GM23338 (cell line): ENCODE data around the gene COL4A2. TPM values are rescaled to one million over a fixed set of nuclear protein-coding genes. Genes with fewer than 3 reads are reported as not detected.

Source experiments
- ATAC-seq: fragments of 200-7000 bp; cut with Tn5 transposase; 3 replicates; pipeline ENCODE4 v1.9.1; 2020
- DNase-seq: peaks from one replicate; pipeline ENCODE4 v3.0.0-alpha.2; 2015; ENCODE audit warnings: low spot score
- H2AFZ ChIP-seq: fragments of 200-600 bp; sonication (generic); 2 replicates; pipeline ENCODE4 v1.8.0; 2016; ENCODE audit warnings: antibody characterized with exemption, mild to moderate bottlenecking, moderate library complexity
- H3F3A ChIP-seq: fragments of 200-600 bp; sonication (generic); replicated peaks from 2 replicates; pipeline ENCODE4 v1.8.0; 2017; ENCODE audit warnings: antibody characterized with exemption, mixed run types, low read depth
- H3K27ac ChIP-seq: fragments of 200-600 bp; sonication (generic); 2 replicates; pipeline ENCODE4 v1.6.1; 2016; ENCODE audit warnings: low read depth
- H3K27me3 ChIP-seq: fragments of 200-600 bp; sonication (generic); 2 replicates; pipeline ENCODE4 v1.8.0; 2016; ENCODE audit warnings: mild to moderate bottlenecking, mixed run types, moderate library complexity; ENCODE audit not compliant: insufficient read depth
- H3K36me3 ChIP-seq: fragments of 200-600 bp; sonication (generic); 2 replicates; pipeline ENCODE4 v1.8.0; 2016; ENCODE audit warnings: mild to moderate bottlenecking; ENCODE audit not compliant: insufficient read depth
- H3K4me1 ChIP-seq: fragments of 200-600 bp; sonication (generic); 2 replicates; pipeline ENCODE4 v1.8.0; 2016; ENCODE audit warnings: mild to moderate bottlenecking, moderate library complexity; ENCODE audit not compliant: insufficient read depth
- H3K4me2 ChIP-seq: fragments of 200-600 bp; sonication (generic); 2 replicates; pipeline ENCODE4 v1.7.1; 2017; ENCODE audit warnings: mixed run types
- H3K4me3 ChIP-seq: fragments of 200-600 bp; sonication (generic); 2 replicates; pipeline ENCODE4 v1.6.1; 2016; ENCODE audit warnings: mixed run types
- H3K79me2 ChIP-seq: fragments of 200-600 bp; sonication (generic); replicated peaks from 2 replicates; pipeline ENCODE4 v1.8.0; 2017; ENCODE audit warnings: mild to moderate bottlenecking; ENCODE audit not compliant: insufficient read depth
- H3K9me2 ChIP-seq: fragments of 200-600 bp; sonication (generic); 2 replicates; pipeline ENCODE4 v1.8.0; 2017; ENCODE audit not compliant: insufficient read depth
- H4K20me1 ChIP-seq: fragments of 200-600 bp; sonication (generic); replicated peaks from 2 replicates; pipeline ENCODE4 v1.8.0; 2017; ENCODE audit warnings: mild to moderate bottlenecking; ENCODE audit not compliant: insufficient read depth
- H3K27ac Mint-ChIP-seq: 2 replicates; pipeline ENCODE4 v1.8.0; 2020; ENCODE audit warnings: inconsistent platforms, mild to moderate bottlenecking, moderate library complexity, mixed read lengths
- H3K27me3 Mint-ChIP-seq: 3 replicates; pipeline ENCODE4 v1.8.0; 2022; ENCODE audit warnings: low read depth, mild to moderate bottlenecking, moderate library complexity, mixed read lengths, inconsistent platforms; ENCODE audit not compliant: insufficient read depth, poor library complexity
- H3K36me3 Mint-ChIP-seq: 3 replicates; pipeline ENCODE4 v1.8.0; 2021; ENCODE audit warnings: low read depth, mild to moderate bottlenecking, inconsistent platforms, moderate library complexity, mixed read lengths
- H3K4me1 Mint-ChIP-seq: 3 replicates; pipeline ENCODE4 v1.8.0; 2020; ENCODE audit warnings: mild to moderate bottlenecking, inconsistent platforms, mixed read lengths
- H3K4me3 Mint-ChIP-seq: 3 replicates; pipeline ENCODE4 v1.8.0; 2021; ENCODE audit warnings: moderate library complexity, mild to moderate bottlenecking, inconsistent platforms, mixed read lengths
- H3K9me3 Mint-ChIP-seq: 3 replicates; pipeline ENCODE4 v1.8.0; 2020; ENCODE audit warnings: moderate library complexity, mild to moderate bottlenecking, inconsistent platforms, mixed read lengths
- CREB1 ChIP-seq: fragments of 250-450 bp; sonication (Bioruptor Pico); IDR thresholded peaks from 2 replicates; pipeline ENCODE4 v1.5.0; 2020; ENCODE audit warnings: low read depth, mild to moderate bottlenecking, moderate library complexity
- EZH2 ChIP-seq: fragments of 200-600 bp; sonication (generic); IDR thresholded peaks from one replicate; pipeline ENCODE4 v1.8.0; 2017; ENCODE audit warnings: antibody characterized with exemption, mild to moderate bottlenecking, low read depth; ENCODE audit not compliant: unreplicated experiment
- EZH2phosphoT487 ChIP-seq: fragments of 200-600 bp; sonication (generic); IDR thresholded peaks from one replicate; pipeline ENCODE4 v1.8.1; 2018; ENCODE audit warnings: antibody characterized with exemption; ENCODE audit not compliant: unreplicated experiment
- JUNB ChIP-seq: IDR thresholded peaks from one replicate; pipeline ENCODE4 v1.6.1; 2016; ENCODE audit warnings: antibody characterized with exemption; ENCODE audit not compliant: unreplicated experiment
- NANOG ChIP-seq: IDR thresholded peaks from 2 replicates; pipeline ENCODE4 v1.6.1; 2016; ENCODE audit warnings: antibody characterized with exemption, borderline replicate concordance
- POLR2AphosphoS5 ChIP-seq: IDR thresholded peaks from 2 replicates; pipeline ENCODE4 v1.6.1; 2016; ENCODE audit warnings: antibody characterized with exemption, low read depth
- STAT1 ChIP-seq: IDR thresholded peaks from one replicate; pipeline ENCODE4 v1.6.1; 2016; ENCODE audit warnings: antibody characterized with exemption; ENCODE audit not compliant: unreplicated experiment
- ZNF114 ChIP-seq: fragments of 250-450 bp; sonication (Bioruptor Pico); IDR thresholded peaks from 2 replicates; pipeline ENCODE4 v1.5.0; 2020; ENCODE audit warnings: mild to moderate bottlenecking, moderate library complexity
- ZNF331 ChIP-seq: fragments of 250-450 bp; sonication (Bioruptor Pico); IDR thresholded peaks from 2 replicates; pipeline ENCODE4 v1.5.0; 2020; ENCODE audit warnings: low read depth, mild to moderate bottlenecking, moderate library complexity
- polyA plus RNA-seq: library from polyadenylated mRNA; unstranded; fragments of >200 nt; fragmentation: Nextera tagmentation; extraction: Ambion mirVana; gene quantifications from 2 replicates; pipeline ENCODE4 v1.2.1, GENCODE V29; 2016
- total RNA-seq: library from RNA; depleted of rRNA; stranded (reverse); fragments of >200 nt; shearing (Covaris generic); gene quantifications from 2 replicates; pipeline ENCODE4 v1.2.3, GENCODE V29; 2014
- TF ChIP-seq, protein P1 (sequence below): fragments of 250-450 bp; sonication (Bioruptor Pico); IDR thresholded peaks from 2 replicates; pipeline ENCODE4 v1.5.0; 2020; ENCODE audit warnings: mild to moderate bottlenecking, moderate library complexity
- TF ChIP-seq, protein P2 (sequence below), 2 experiments: fragments of 200-600 bp in 1 of 2; sonication (generic) in 1 of 2; conservative IDR thresholded peaks; 2 replicates each; pipeline versions ENCODE4 v1.5.1 to v1.6.1; 2016 to 2017; ENCODE audit warnings: antibody characterized with exemption in 2 of 2, low read depth in 2 of 2, mild to moderate bottlenecking in 2 of 2, moderate library complexity in 1 of 2
- TF ChIP-seq, protein P3 (sequence below): IDR thresholded peaks from one replicate; pipeline ENCODE4 v1.6.1; 2018; ENCODE audit warnings: antibody characterized with exemption; ENCODE audit not compliant: unreplicated experiment
- TF ChIP-seq, protein P4 (sequence below): IDR thresholded peaks from 2 replicates; pipeline ENCODE4 v1.6.1; 2016; ENCODE audit warnings: antibody characterized with exemption

The COL4A2 gene
- total and polyA plus RNA-seq, 2 experiments from 2014 or later, result 37.4 to 131 TPM

- H3K36me3 ChIP-seq, result no peaks in the 10 kb centered on the region
- H3K36me3 Mint-ChIP-seq, result peaks cover 36% of the 10 kb centered on the region
- no peak overlapping the region for H3K4me3 Mint-ChIP-seq
These were observed 172.6 kb downstream of the COL4A2 start for GRCh38 chr13:110479648-110480047.

More at GRCh38 chr13:110479648-110480047, 172.6 kb downstream of the COL4A2 start:
- Histone ChIP-seq H3K9me2 (no peaks in the 10 kb centered on the region; the same call in 1 of the 2 replicates), H3K27me3 (no peaks in the 10 kb centered on the region), H3F3A (0 out of 2 replicates have a peak, but pooled peaks cover 7% of the 10 kb centered on the region), H3K4me2 (no peak overlapping the region), H3K4me3 (no peak overlapping the region), H3K4me1 (peaks cover 4% of the 10 kb centered on the region; the same call in 1 of the 2 replicates), H3K79me2 (no peaks in the 10 kb centered on the region), H3K27ac (no peak overlapping the region), H4K20me1 (no peaks in the 10 kb centered on the region), H2AFZ (no peak overlapping the region)
- H3K27me3 Mint-ChIP-seq, result peaks cover 14% of the 10 kb centered on the region
- H3K9me3 Mint-ChIP-seq, result no peaks in the 10 kb centered on the region; the same call in 2 of the 3 replicates
- H3K4me1 Mint-ChIP-seq, result peaks cover 7% of the 10 kb centered on the region
- ATAC-seq, result peak; percentile 21; the same call in 2 of the 3 replicates
- H3K27ac Mint-ChIP-seq, result peak overlapping the region; percentile 62; the same call in 1 of the 2 replicates
- TF ChIP-seq POLR2AphosphoS5, result no peak
- TF ChIP-seq, protein P1, sequence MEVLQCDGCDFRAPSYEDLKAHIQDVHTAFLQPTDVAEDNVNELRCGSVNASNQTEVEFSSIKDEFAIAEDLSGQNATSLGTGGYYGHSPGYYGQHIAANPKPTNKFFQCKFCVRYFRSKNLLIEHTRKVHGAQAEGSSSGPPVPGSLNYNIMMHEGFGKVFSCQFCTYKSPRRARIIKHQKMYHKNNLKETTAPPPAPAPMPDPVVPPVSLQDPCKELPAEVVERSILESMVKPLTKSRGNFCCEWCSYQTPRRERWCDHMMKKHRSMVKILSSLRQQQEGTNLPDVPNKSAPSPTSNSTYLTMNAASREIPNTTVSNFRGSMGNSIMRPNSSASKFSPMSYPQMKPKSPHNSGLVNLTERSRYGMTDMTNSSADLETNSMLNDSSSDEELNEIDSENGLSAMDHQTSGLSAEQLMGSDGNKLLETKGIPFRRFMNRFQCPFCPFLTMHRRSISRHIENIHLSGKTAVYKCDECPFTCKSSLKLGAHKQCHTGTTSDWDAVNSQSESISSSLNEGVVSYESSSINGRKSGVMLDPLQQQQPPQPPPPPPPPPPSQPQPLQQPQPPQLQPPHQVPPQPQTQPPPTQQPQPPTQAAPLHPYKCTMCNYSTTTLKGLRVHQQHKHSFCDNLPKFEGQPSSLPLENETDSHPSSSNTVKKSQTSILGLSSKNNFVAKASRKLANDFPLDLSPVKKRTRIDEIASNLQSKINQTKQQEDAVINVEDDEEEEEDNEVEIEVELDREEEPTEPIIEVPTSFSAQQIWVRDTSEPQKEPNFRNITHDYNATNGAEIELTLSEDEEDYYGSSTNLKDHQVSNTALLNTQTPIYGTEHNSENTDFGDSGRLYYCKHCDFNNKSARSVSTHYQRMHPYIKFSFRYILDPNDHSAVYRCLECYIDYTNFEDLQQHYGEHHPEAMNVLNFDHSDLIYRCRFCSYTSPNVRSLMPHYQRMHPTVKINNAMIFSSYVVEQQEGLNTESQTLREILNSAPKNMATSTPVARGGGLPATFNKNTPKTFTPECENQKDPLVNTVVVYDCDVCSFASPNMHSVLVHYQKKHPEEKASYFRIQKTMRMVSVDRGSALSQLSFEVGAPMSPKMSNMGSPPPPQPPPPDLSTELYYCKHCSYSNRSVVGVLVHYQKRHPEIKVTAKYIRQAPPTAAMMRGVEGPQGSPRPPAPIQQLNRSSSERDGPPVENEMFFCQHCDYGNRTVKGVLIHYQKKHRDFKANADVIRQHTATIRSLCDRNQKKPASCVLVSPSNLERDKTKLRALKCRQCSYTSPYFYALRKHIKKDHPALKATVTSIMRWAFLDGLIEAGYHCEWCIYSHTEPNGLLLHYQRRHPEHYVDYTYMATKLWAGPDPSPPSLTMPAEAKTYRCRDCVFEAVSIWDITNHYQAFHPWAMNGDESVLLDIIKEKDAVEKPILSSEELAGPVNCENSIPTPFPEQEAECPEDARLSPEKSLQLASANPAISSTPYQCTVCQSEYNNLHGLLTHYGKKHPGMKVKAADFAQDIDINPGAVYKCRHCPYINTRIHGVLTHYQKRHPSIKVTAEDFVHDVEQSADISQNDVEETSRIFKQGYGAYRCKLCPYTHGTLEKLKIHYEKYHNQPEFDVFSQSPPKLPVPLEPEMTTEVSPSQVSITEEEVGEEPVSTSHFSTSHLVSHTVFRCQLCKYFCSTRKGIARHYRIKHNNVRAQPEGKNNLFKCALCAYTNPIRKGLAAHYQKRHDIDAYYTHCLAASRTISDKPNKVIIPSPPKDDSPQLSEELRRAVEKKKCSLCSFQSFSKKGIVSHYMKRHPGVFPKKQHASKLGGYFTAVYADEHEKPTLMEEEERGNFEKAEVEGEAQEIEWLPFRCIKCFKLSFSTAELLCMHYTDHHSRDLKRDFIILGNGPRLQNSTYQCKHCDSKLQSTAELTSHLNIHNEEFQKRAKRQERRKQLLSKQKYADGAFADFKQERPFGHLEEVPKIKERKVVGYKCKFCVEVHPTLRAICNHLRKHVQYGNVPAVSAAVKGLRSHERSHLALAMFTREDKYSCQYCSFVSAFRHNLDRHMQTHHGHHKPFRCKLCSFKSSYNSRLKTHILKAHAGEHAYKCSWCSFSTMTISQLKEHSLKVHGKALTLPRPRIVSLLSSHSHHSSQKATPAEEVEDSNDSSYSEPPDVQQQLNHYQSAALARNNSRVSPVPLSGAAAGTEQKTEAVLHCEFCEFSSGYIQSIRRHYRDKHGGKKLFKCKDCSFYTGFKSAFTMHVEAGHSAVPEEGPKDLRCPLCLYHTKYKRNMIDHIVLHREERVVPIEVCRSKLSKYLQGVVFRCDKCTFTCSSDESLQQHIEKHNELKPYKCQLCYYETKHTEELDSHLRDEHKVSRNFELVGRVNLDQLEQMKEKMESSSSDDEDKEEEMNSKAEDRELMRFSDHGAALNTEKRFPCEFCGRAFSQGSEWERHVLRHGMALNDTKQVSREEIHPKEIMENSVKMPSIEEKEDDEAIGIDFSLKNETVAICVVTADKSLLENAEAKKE (CRISPR knock-in tag), result no peak
- TF ChIP-seq EZH2, result no peak
- TF ChIP-seq, protein P2, sequence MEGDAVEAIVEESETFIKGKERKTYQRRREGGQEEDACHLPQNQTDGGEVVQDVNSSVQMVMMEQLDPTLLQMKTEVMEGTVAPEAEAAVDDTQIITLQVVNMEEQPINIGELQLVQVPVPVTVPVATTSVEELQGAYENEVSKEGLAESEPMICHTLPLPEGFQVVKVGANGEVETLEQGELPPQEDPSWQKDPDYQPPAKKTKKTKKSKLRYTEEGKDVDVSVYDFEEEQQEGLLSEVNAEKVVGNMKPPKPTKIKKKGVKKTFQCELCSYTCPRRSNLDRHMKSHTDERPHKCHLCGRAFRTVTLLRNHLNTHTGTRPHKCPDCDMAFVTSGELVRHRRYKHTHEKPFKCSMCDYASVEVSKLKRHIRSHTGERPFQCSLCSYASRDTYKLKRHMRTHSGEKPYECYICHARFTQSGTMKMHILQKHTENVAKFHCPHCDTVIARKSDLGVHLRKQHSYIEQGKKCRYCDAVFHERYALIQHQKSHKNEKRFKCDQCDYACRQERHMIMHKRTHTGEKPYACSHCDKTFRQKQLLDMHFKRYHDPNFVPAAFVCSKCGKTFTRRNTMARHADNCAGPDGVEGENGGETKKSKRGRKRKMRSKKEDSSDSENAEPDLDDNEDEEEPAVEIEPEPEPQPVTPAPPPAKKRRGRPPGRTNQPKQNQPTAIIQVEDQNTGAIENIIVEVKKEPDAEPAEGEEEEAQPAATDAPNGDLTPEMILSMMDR (conservative IDR thresholded peaks at IDR 0.05; ENCODE audit: low read depth in 2 of 2), result no peak
- TF ChIP-seq, protein P3, sequence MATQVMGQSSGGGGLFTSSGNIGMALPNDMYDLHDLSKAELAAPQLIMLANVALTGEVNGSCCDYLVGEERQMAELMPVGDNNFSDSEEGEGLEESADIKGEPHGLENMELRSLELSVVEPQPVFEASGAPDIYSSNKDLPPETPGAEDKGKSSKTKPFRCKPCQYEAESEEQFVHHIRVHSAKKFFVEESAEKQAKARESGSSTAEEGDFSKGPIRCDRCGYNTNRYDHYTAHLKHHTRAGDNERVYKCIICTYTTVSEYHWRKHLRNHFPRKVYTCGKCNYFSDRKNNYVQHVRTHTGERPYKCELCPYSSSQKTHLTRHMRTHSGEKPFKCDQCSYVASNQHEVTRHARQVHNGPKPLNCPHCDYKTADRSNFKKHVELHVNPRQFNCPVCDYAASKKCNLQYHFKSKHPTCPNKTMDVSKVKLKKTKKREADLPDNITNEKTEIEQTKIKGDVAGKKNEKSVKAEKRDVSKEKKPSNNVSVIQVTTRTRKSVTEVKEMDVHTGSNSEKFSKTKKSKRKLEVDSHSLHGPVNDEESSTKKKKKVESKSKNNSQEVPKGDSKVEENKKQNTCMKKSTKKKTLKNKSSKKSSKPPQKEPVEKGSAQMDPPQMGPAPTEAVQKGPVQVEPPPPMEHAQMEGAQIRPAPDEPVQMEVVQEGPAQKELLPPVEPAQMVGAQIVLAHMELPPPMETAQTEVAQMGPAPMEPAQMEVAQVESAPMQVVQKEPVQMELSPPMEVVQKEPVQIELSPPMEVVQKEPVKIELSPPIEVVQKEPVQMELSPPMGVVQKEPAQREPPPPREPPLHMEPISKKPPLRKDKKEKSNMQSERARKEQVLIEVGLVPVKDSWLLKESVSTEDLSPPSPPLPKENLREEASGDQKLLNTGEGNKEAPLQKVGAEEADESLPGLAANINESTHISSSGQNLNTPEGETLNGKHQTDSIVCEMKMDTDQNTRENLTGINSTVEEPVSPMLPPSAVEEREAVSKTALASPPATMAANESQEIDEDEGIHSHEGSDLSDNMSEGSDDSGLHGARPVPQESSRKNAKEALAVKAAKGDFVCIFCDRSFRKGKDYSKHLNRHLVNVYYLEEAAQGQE, result no peak
- no peak for TF ChIP-seq ZNF331 (CRISPR knock-in tag)
- no peak for TF ChIP-seq ZNF114
- TF ChIP-seq NANOG, result no peak
- TF ChIP-seq, protein P4, sequence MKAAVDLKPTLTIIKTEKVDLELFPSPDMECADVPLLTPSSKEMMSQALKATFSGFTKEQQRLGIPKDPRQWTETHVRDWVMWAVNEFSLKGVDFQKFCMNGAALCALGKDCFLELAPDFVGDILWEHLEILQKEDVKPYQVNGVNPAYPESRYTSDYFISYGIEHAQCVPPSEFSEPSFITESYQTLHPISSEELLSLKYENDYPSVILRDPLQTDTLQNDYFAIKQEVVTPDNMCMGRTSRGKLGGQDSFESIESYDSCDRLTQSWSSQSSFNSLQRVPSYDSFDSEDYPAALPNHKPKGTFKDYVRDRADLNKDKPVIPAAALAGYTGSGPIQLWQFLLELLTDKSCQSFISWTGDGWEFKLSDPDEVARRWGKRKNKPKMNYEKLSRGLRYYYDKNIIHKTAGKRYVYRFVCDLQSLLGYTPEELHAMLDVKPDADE, result no peak
- TF ChIP-seq CREB1 (CRISPR knock-in tag), result no peak
- no peak for TF ChIP-seq EZH2phosphoT487
- TF ChIP-seq JUNB, result no peak
- no peak for TF ChIP-seq STAT1
- DNase-seq, result no peak
